HCEC 1CT (cell line): Measurements from ENCODE around the gene CLEC7A.
A peak's percentile ranks its signal among the peaks of the same experiment; 100 is the strongest.

Experiments used
- DNase-seq: peaks from one replicate; pipeline ENCODE4 v3.0.0-alpha.2; 2017

CLEC7A gene

DNA sequence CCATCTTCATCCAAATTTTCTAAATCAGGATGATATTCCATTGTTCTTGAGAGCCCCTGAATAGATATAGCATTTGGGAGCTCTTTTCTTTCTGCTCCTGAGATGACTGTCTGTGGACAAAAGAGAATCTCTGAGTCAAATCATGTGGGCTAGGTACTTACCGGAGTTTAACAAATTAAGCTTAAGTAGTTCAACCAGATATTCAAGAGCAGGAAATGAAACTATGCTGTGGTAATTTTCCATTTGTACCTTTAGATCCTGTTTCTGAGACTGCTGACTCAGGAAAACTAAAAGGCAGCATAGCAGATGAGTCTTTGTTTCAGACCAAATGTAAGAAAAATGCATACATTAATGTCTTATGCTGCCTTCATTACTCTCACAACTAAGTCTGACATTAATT, at the start of gene CLEC7A:
TSS of gene CLEC7A (minus strand) at position 158 of the 400 bp plus-strand sequence. CDS start at position 41, 117 bp downstream.
- DNase-seq = no peak

- peak; percentile 75 for DNase-seq
Observed at GRCh38 chr12:10179776-10180181, 49.8 kb upstream of the CLEC7A start.

GRCh38 chr12:10178821-10179220, 48.8 kb upstream of the CLEC7A start, which contains the start of gene TMEM52B:
Gene TMEM52B (plus strand): TSS chr12:10179032. CDS start chr12:10179575, 543 bp downstream.
- DNase-seq = no peak

- DNase-seq = no peak
Observed at GRCh38 chr12:10175846-10176636, 46.0 kb upstream of the CLEC7A start.

DNA sequence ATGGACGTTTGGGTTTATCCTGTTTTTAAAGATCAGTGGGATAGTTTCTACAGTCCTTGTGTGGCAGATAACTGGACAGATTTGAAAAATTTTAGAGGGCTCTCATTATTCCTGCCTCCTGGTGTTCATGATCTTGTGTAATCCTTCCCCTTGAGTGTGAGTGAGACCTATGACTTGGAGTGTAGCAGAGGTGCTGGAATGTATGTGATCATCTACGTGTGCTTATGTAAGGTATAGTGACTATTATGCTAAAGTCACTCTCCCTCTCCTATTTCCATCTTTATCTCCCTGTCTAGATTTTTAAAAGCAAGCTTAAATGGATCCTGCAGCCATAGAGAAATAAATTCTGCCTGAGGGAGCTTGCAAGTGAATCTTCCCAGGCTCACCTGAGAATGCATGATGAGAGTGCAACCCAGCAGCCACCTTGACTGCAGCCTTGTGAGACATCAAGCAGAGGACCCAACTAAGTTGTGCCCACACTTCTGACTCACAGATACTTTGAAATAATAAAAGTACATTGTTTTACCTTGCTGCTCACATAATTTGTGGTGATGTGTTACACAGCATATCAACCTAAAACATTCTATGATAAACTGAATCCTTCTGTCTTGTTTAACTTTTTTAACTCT, 45.1 kb upstream of the CLEC7A start:
- DNase-seq = no peak

- DNase-seq = no peak
Observed at GRCh38 chr12:10171973-10172728, 42.2 kb upstream of the CLEC7A start, which contains the start of gene OLR1. Gene OLR1 (minus strand): TSS chr12:10172132. CDS start chr12:10172077, 55 bp downstream.

DNA sequence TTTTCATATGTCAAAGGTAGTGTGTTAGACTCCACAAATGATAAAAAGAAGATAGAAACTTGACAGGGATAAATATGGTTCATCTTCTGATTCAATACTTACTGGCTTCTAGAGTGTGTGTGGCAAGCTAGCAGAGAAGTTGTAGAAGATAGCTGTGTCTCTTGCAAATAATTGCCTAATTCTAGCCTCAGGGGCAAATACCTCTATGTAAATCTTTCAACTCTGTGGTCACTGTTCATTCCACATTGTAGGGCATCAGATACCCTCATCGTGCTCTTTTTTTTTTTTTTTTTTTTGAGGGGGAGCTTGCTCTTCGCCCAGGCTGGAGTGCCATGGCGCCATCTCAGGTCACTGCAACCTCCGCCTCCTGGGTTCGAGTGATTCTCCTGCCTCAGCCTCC, 40.2 kb upstream of the CLEC7A start:
- DNase-seq = no peak

- peak; percentile 73 for DNase-seq
Observed at GRCh38 chr12:10169104-10169503, 39.1 kb upstream of the CLEC7A start.

- DNase-seq = no peak
Observed at GRCh38 chr12:10167599-10167998, 37.6 kb upstream of the CLEC7A start.

- DNase-seq = no peak
Observed at GRCh38 chr12:10165421-10165820, 35.4 kb upstream of the CLEC7A start.

GRCh38 chr12:10163084-10163483, 33.1 kb upstream of the CLEC7A start:
- no peak for DNase-seq

DNA sequence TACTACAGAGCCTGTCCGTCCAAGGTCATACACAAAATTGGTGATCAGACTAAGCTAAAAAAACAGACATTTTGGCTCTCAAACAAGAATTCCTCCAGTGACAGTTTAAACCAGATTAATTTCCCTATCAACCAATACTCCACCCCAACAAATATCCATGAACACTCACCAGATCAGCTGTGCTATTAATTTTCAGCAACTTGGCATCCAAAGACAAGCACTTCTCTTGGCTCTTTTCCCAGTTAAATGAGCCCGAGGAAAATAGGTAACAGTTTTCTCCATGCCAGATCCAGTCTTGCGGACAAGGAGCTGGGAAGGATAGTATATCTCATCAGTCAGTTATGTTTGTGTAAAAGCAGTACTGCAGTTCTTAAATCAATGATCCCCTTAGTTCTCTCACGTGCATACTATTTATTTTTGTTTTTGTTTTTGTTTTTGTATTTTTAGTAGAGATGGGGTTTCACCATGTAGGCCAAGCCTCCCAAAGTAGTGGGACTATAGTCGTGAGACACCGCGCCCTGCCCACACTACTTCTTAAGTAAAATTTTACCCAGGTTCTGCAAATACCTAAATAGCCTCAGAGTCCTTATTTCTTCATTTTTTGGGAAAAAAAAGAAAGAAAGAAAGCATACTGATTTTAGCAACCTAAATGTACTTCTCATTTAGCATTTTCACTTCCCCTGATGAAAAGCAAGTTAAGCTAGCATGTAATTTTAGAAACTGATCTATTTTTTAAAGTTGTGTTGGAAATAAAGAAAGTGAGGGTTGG, 30.8 kb upstream of the CLEC7A start:
- DNase-seq = no peak

DNA sequence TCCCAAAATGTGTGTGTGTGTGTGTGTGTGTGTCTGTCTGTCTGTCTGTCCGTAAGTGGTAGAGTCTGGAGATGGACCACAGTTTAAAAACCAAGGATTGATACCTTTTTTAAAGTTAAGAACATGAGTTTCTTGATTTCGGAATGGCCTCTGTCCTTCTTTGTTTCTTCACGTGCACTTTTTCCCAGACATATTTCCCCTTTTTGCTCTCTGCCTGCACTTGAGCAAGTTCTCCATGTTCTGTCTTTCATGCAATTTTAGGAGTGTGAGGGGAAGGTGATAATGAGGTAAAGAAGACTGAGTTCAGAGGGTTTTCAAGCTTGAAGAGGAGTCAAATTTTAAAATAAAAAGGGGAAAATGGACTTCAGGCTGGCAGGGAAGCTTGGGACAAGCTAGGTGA, 29.3 kb upstream of the CLEC7A start:
- no peak for DNase-seq

DNA sequence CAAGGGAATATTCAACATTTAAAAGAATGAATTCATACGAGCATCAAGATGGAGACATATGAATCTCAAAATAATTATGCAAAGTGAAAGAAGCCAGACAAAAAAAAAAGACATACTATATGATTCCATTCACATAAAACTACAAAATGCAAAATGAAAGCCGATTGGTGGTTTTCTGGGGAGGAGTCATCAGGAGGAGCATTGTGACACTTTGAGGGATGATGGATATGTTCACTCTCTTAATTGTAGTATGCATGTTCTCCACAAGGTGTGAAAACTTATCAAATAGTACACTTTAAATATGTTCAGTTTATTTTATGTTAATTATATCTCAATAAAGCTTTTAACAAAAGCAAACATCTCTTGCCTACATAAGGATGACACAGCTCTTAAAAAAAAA, 28.4 kb upstream of the CLEC7A start:
- DNase-seq = no peak

GRCh38 chr12:10155966-10156365, 26.0 kb upstream of the CLEC7A start:
- no peak for DNase-seq

DNA sequence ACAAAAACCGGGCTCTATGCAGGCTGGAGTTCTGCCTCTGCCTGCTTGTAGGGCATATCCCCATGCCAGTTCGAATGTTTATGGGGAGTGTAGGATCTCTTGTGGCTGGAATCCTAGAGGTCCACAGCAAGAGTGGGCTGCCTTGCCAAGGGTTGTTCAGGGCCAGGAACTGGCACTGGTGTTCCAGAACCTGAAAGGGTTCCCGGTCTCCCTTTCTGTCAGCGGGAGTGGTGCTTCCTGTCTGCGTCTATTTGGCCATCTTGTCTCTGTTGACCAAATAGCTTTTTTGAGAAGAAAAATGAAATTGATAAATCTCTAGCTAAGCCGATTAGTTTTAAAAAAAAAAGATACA, 24.1 kb upstream of the CLEC7A start:
- DNase-seq = no peak

DNA sequence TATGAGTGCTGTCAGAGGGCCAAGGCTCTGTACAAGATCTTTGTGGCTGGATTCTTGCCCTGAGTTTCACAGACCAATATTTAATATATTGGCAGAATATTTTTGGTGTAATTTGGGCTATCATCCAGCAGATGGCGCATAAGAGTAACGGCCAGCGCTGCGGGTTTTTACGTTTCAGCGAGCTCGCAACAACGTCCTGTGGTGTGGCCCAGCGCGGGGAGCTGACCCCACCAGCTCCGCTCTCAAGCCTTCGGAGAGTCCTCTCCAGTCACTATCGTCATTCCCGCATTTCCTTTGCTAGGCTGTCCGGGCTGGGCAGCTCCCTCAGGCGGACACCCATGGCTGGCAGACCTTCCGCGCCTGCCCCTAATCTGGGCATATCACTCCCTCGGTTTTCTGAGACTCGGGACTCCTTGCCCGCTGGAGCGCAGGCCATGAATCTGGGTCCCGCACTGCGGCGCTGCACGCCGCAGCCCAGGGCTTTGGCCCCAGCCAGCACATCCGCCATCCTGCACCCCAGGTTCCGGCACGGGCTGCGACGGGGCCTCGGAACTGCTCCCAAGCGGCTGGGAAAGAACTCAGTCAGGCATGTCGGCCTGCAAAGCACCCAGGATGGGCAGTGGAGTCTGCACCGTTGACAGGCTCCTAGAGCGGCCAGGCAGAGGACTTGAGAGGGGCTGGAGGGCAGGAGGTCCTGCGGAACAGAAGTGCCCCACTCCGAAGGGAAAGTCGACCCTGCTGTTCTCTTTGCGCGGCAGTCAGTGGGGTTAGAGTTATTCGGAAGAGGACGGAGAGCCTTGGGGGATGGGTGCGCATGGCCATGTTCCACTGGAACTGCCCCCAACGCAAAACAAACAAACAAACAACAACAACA, 23.5 kb upstream of the CLEC7A start:
- DNase-seq = peak; percentile 57

DNA sequence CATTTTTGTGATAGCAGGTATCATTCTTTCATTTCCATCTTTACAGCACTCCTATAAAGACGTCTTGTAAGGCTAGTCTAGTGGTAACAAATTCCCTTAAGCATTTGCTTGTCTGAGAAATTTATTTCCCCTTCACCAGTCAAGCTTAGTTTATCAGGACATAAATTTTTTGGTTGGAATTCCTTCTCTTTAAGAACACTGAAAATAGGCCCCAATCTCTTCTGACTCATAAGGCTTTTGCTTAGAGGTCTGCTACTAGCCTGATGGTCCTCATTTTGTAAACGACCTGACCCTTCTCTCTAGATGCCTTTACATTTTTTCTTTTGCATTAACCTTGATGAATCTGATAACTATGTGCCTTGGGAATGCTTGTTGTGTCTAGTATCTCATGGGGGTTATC, 21.6 kb upstream of the CLEC7A start:
- no peak for DNase-seq

DNA sequence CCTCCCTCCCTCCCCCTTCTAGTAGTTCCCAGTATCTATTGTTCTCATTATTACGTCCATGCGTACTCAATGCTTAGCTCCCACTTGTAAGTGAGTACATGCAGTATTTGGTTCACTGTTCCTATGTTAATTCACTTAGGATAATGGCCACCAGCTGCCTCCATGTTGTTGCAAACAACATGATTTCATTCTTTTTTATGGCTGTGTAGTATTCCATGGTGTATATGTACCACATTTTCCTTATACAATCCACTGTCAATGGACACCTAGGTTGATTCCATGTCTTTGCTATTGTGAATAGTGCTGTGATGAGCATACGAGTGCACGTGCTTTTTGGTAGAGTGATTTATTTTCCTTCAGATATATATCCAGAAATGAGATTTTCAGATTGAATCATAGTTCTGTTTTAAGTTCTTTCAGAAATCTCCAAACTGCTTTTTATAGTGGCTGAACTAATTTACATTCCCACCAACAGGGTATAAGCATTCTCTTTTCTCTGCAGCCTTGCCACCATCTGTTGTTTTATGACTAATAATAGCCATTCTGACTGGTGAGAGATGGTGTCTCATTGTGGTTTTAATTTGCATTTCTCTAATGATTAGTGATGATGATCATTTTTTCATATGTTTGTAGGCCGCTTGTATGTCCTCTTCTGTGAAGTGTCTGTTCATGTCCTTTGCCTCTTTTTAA, 17.9 kb upstream of the CLEC7A start:
- no peak for DNase-seq

- DNase-seq = no peak
Observed at GRCh38 chr12:10142976-10143589, 13.1 kb upstream of the CLEC7A start.

DNA sequence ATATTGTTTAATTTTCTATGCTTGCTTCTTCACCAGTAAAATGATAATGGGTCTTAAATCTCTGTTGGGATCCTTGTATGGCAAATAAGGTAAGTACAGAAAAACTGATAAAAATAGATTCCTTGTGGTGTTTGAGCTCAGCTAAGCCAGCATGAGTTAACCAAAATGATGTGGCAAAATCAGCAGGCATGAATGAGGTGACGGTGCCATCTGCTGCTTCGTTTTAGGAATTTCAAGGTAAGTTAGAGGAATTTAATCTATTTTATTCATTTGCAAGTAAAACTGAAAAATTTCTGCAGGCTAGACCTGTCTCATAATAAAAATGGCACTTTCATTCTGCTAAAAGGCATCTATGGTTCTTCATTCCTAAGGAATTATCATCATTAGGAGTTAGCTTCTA, 10.0 kb upstream of the CLEC7A start:
- peak; percentile 45 for DNase-seq
